K562 (cell line): ENCODE data around the gene TP53BP1. TPM values are rescaled to one million over a fixed set of nuclear protein-coding genes. Genes with fewer than 3 reads are reported as not detected.

Source experiments
- HCFC1 ChIP-seq: IDR thresholded peaks from 2 replicates; pipeline ENCODE4 v1.6.1; 2012; ENCODE audit warnings: low read depth, low read length, improper control_type of control experiment
- NFE2L1 ChIP-seq: fragments of 450-650 bp; IDR thresholded peaks from 2 replicates; pipeline ENCODE4 v1.6.1; 2016; ENCODE audit warnings: missing genetic modification characterization, low read depth, mild to moderate bottlenecking, missing compliant biosample characterization, moderate library complexity, borderline replicate concordance
- NFIC ChIP-seq: fragments of 450-650 bp; IDR thresholded peaks from 2 replicates; pipeline ENCODE4 v1.6.1; 2017; ENCODE audit warnings: mild to moderate bottlenecking, inconsistent platforms
- STAG1 ChIP-seq: sonication (generic); formaldehyde crosslinking; IDR thresholded peaks from 2 replicates; pipeline ENCODE4 v1.5.0; 2020; ENCODE audit warnings: missing genetic modification reagents, borderline replicate concordance
- ZNF133 ChIP-seq: fragments of 250-450 bp; sonication (Bioruptor Pico); IDR thresholded peaks from 2 replicates; pipeline ENCODE4 v1.4.0; 2020; ENCODE audit warnings: mild to moderate bottlenecking
- polyA plus RNA-seq, 8 experiments: library from polyadenylated mRNA; depleted of rRNA in 4 of 8; stranded (reverse) in 5 of 8; unstranded in 3 of 8; fragments of >200 nt; fragmentation: Nextera tagmentation in 2 of 8; fragmentation: Illumina TruSeq in 1 of 8; extraction: Ambion mirVana in 2 of 8; extraction: Trizol in 1 of 8; gene quantifications; 2 replicates each; pipeline versions ENCODE4 v1.2.1 to v1.2.3, GENCODE V29; 2011 to 2014; ENCODE audit warnings: inconsistent platforms in 1 of 8, missing spikeins in 1 of 8
- total RNA-seq, 7 experiments: library from RNA; depleted of rRNA in 6 of 7; stranded (reverse); fragments of >200 nt in 6 of 7; fragmentation: Illumina TruSeq in 2 of 7; extraction: Trizol in 2 of 7; gene quantifications; 2 replicates each; pipeline versions ENCODE4 v1.2.1 to v1.2.3, GENCODE V29; 2011 to 2021; ENCODE audit warnings: low replicate concordance in 1 of 7
- TF ChIP-seq, protein P1 (sequence below), 2 experiments: fragments of 450-650 bp; formaldehyde crosslinking in 1 of 2; IDR thresholded peaks; 2 replicates each; pipeline versions ENCODE4 v1.4.0 to v1.6.1; 2014 to 2020; ENCODE audit warnings: mild to moderate bottlenecking in 2 of 2, borderline replicate concordance in 1 of 2, low read depth in 1 of 2
- TF ChIP-seq, protein P2 (sequence below): IDR thresholded peaks from 3 replicates; pipeline ENCODE4 v1.6.1; 2011; ENCODE audit warnings: borderline replicate concordance, mild to moderate bottlenecking; ENCODE audit not compliant: insufficient read length, insufficient read depth
- TF ChIP-seq, protein P3 (sequence below): fragments of 200-800 bp; sonication (Bioruptor generic); IDR thresholded peaks from 2 replicates; pipeline ENCODE4 v1.6.1; 2016; ENCODE audit warnings: missing genetic modification characterization, missing compliant biosample characterization
- TF ChIP-seq, protein P4 (sequence below): fragments of 150-350 bp; conservative IDR thresholded peaks from 2 replicates; pipeline ENCODE4 v1.6.1; 2014; ENCODE audit warnings: low read length

Gene TP53BP1
- total and polyA plus RNA-seq, 9 of the 15 experiments (the other 6 are each of a cell fraction or from before 2014, with no cell fraction given): 5.7 to 63.3 (median 30.9) TPM

DNA sequence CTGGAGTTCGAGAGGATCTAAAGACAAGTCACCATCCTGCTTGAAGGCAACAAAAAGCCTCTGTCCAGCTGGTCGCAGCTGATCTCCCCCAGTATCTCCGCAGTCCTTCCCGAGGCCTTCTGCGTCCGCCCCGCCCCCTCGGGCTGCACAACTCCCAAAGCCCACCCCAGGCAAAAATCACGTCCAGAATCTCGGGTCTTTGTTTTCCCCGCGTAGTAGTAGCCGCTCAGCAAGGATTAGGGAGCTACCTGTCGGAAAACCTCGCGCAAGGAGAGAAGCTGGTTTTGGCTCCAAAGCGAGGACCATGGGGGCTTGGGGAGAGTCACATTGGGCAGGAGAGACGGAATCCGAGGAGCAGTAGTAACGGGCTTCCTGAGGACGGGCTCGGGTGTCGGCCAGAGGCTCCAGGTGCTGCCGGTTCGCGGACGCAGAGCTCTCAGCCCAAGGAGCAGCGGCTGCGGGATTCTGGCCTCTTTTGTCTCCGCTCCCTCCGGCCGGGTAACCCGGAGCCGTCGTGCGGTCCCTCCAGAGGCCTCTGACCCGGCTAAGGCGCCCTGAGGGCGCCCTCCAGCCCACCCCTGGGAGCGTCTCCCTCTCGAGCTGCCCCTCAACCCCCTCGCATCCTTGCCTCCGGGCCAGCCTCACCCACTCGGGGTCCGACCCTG is 122.5 kb downstream of the TP53BP1 start (continued):
- TF ChIP-seq, protein P1, sequence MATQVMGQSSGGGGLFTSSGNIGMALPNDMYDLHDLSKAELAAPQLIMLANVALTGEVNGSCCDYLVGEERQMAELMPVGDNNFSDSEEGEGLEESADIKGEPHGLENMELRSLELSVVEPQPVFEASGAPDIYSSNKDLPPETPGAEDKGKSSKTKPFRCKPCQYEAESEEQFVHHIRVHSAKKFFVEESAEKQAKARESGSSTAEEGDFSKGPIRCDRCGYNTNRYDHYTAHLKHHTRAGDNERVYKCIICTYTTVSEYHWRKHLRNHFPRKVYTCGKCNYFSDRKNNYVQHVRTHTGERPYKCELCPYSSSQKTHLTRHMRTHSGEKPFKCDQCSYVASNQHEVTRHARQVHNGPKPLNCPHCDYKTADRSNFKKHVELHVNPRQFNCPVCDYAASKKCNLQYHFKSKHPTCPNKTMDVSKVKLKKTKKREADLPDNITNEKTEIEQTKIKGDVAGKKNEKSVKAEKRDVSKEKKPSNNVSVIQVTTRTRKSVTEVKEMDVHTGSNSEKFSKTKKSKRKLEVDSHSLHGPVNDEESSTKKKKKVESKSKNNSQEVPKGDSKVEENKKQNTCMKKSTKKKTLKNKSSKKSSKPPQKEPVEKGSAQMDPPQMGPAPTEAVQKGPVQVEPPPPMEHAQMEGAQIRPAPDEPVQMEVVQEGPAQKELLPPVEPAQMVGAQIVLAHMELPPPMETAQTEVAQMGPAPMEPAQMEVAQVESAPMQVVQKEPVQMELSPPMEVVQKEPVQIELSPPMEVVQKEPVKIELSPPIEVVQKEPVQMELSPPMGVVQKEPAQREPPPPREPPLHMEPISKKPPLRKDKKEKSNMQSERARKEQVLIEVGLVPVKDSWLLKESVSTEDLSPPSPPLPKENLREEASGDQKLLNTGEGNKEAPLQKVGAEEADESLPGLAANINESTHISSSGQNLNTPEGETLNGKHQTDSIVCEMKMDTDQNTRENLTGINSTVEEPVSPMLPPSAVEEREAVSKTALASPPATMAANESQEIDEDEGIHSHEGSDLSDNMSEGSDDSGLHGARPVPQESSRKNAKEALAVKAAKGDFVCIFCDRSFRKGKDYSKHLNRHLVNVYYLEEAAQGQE (IDR thresholded peaks at IDR 0.05; ENCODE audit: borderline replicate concordance): peak; percentile 89
- TF ChIP-seq, protein P1 (CRISPR knock-in tag; IDR thresholded peaks at IDR 0.05; ENCODE audit: low read depth): no peak
- TF ChIP-seq, protein P2, sequence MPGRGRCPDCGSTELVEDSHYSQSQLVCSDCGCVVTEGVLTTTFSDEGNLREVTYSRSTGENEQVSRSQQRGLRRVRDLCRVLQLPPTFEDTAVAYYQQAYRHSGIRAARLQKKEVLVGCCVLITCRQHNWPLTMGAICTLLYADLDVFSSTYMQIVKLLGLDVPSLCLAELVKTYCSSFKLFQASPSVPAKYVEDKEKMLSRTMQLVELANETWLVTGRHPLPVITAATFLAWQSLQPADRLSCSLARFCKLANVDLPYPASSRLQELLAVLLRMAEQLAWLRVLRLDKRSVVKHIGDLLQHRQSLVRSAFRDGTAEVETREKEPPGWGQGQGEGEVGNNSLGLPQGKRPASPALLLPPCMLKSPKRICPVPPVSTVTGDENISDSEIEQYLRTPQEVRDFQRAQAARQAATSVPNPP: no peak
- no peak for TF ChIP-seq ZNF133 (CRISPR knock-in tag)
- no peak for TF ChIP-seq STAG1
- TF ChIP-seq, protein P3, sequence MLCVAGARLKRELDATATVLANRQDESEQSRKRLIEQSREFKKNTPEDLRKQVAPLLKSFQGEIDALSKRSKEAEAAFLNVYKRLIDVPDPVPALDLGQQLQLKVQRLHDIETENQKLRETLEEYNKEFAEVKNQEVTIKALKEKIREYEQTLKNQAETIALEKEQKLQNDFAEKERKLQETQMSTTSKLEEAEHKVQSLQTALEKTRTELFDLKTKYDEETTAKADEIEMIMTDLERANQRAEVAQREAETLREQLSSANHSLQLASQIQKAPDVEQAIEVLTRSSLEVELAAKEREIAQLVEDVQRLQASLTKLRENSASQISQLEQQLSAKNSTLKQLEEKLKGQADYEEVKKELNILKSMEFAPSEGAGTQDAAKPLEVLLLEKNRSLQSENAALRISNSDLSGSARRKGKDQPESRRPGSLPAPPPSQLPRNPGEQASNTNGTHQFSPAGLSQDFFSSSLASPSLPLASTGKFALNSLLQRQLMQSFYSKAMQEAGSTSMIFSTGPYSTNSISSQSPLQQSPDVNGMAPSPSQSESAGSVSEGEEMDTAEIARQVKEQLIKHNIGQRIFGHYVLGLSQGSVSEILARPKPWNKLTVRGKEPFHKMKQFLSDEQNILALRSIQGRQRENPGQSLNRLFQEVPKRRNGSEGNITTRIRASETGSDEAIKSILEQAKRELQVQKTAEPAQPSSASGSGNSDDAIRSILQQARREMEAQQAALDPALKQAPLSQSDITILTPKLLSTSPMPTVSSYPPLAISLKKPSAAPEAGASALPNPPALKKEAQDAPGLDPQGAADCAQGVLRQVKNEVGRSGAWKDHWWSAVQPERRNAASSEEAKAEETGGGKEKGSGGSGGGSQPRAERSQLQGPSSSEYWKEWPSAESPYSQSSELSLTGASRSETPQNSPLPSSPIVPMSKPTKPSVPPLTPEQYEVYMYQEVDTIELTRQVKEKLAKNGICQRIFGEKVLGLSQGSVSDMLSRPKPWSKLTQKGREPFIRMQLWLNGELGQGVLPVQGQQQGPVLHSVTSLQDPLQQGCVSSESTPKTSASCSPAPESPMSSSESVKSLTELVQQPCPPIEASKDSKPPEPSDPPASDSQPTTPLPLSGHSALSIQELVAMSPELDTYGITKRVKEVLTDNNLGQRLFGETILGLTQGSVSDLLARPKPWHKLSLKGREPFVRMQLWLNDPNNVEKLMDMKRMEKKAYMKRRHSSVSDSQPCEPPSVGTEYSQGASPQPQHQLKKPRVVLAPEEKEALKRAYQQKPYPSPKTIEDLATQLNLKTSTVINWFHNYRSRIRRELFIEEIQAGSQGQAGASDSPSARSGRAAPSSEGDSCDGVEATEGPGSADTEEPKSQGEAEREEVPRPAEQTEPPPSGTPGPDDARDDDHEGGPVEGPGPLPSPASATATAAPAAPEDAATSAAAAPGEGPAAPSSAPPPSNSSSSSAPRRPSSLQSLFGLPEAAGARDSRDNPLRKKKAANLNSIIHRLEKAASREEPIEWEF: no peak
- no peak for TF ChIP-seq NFIC
- no peak for TF ChIP-seq HCFC1
- TF ChIP-seq, protein P4, sequence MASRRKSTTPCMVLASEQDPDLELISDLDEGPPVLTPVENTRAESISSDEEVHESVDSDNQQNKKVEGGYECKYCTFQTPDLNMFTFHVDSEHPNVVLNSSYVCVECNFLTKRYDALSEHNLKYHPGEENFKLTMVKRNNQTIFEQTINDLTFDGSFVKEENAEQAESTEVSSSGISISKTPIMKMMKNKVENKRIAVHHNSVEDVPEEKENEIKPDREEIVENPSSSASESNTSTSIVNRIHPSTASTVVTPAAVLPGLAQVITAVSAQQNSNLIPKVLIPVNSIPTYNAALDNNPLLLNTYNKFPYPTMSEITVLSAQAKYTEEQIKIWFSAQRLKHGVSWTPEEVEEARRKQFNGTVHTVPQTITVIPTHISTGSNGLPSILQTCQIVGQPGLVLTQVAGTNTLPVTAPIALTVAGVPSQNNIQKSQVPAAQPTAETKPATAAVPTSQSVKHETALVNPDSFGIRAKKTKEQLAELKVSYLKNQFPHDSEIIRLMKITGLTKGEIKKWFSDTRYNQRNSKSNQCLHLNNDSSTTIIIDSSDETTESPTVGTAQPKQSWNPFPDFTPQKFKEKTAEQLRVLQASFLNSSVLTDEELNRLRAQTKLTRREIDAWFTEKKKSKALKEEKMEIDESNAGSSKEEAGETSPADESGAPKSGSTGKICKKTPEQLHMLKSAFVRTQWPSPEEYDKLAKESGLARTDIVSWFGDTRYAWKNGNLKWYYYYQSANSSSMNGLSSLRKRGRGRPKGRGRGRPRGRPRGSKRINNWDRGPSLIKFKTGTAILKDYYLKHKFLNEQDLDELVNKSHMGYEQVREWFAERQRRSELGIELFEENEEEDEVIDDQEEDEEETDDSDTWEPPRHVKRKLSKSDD: no peak
- no peak for TF ChIP-seq NFE2L1 (tag)
